ENCODE measurements around the gene MLC1. TPM values are rescaled to one million over a fixed set of nuclear protein-coding genes. Genes with fewer than 3 reads are reported as not detected.

The MLC1 gene
- total and polyA plus RNA-seq, 4 donors = 0.13 to 9.4 (median 0.33) TPM; not detected in 1

GRCh38 chr22:50014655-50015401 is 70.4 kb downstream of the MLC1 start (continued):
- no peak for TF ChIP-seq REST (IDR thresholded peaks at IDR 0.05)
- TF ChIP-seq FOXA2 (IDR thresholded peaks at IDR 0.05) = no peak
- no peak for TF ChIP-seq GABPA (IDR thresholded peaks at IDR 0.05 in 1 of 2, conservative IDR thresholded peaks at IDR 0.05 in 1 of 2)
- TF ChIP-seq EGR1 (IDR thresholded peaks at IDR 0.05; ENCODE audit: low read depth in 2 of 2) = no peak
- no peak for TF ChIP-seq RXRA (IDR thresholded peaks at IDR 0.05)
- TF ChIP-seq TAF1 (conservative IDR thresholded peaks at IDR 0.05) = no peak
- TF ChIP-seq FOXA1 (IDR thresholded peaks at IDR 0.05) = no peak
- no peak for TF ChIP-seq JUND (IDR thresholded peaks at IDR 0.05)

GRCh38 chr22:50014053-50014501 is 71.1 kb downstream of the MLC1 start:
- Histone ChIP-seq H3K27me3 (ENCODE audit: control insufficient read depth in 4 of 4, insufficient read depth in 4 of 4, low read length in 3 of 4) (peaks cover 2 to 13% (median 4%) of the 10 kb centered on the region in 4 donors), H3K4me1 (ENCODE audit: control insufficient read depth in 4 of 4, insufficient read depth in 4 of 4, low read length in 3 of 4) (peaks cover 0 to 2% (median 0%) of the 10 kb centered on the region in 4 donors), H3K9me3 (ENCODE audit: control insufficient read depth in 4 of 4, low read length in 3 of 4) (no peaks in the 10 kb centered on the region), H3K4me3 (ENCODE audit: low read depth in 1 of 3, low read length in 3 of 3) (no peak overlapping the region), H3K36me3 (ENCODE audit: control insufficient read depth in 4 of 4, insufficient read depth in 3 of 4, low read depth in 1 of 4, low read length in 3 of 4) (no peaks in the 10 kb centered on the region), H3K9ac (ENCODE audit: low read depth in 1 of 2, low read length in 2 of 2) (no peak overlapping the region), H3K27ac (ENCODE audit: low read depth in 1 of 2, low read length in 2 of 2) (no peak overlapping the region)
- DNase-seq (ENCODE audit: low spot score) = no peak
- 49% methylated on average over 16 of the region's 16 CpGs for WGBS
- TF ChIP-seq ATF3 (IDR thresholded peaks at IDR 0.05) (no peak), GABPA (IDR thresholded peaks at IDR 0.05 in 1 of 2, conservative IDR thresholded peaks at IDR 0.05 in 1 of 2) (no peak), YY1 (IDR thresholded peaks at IDR 0.05) (no peak), HNF4A (conservative IDR thresholded peaks at IDR 0.05) (no peak), SP1 (IDR thresholded peaks at IDR 0.05) (no peak), FOXA2 (IDR thresholded peaks at IDR 0.05) (no peak), ZBTB33 (IDR thresholded peaks at IDR 0.05) (no peak), NR2F2 (IDR thresholded peaks at IDR 0.05) (no peak), REST (IDR thresholded peaks at IDR 0.05) (no peak), JUND (IDR thresholded peaks at IDR 0.05) (no peak), RXRA (IDR thresholded peaks at IDR 0.05) (no peak), RAD21 (IDR thresholded peaks at IDR 0.05) (no peak), TAF1 (conservative IDR thresholded peaks at IDR 0.05) (no peak)
